Endometrium (tissue), 2 donors: ENCODE measurements around the gene TNXB.
"Not testable (repeated sequence)": the region's sequence is repeated elsewhere in the genome, so short reads cannot be mapped to it uniquely, and the experiment has no call there.

ENCODE experiments used
- FAIRE-seq: peaks from 2 replicates; lab custom pipeline; 2012; peaks lifted over from hg19 to GRCh38; lab: Jason Lieb, UNC
- donor health status: control.
- donor health status: control.

The TNXB gene

GRCh38 chr6:32085759-32086459, 23.2 kb downstream of the TNXB start:
- no peak for FAIRE-seq

- FAIRE-seq, result no peak
These were observed 24.4 kb downstream of the TNXB start for GRCh38 chr6:32084780-32085179.

GRCh38 chr6:32083812-32084768, 25.0 kb downstream of the TNXB start:
- no peak for FAIRE-seq

- FAIRE-seq, result no peak
These were observed 26.2 kb downstream of the TNXB start for GRCh38 chr6:32082935-32083334.

GRCh38 chr6:32082478-32082877, 26.7 kb downstream of the TNXB start:
- no peak for FAIRE-seq

GRCh38 chr6:32081168-32081990, 27.8 kb downstream of the TNXB start:
- no peak for FAIRE-seq

- no peak for FAIRE-seq
These were observed 29.4 kb downstream of the TNXB start for GRCh38 chr6:32079566-32080290.

- FAIRE-seq, result no peak
These were observed 32.8 kb downstream of the TNXB start for GRCh38 chr6:32076321-32076809.

GRCh38 chr6:32075781-32076180, 33.4 kb downstream of the TNXB start:
- FAIRE-seq, result no peak

- FAIRE-seq, result no peak
These were observed 34.1 kb downstream of the TNXB start for GRCh38 chr6:32074996-32075532.

GRCh38 chr6:32073613-32074012, 35.5 kb downstream of the TNXB start:
- FAIRE-seq, result no peak

GRCh38 chr6:32073101-32073500, 36.0 kb downstream of the TNXB start:
- no peak for FAIRE-seq

GRCh38 chr6:32070814-32071543, 38.2 kb downstream of the TNXB start:
- FAIRE-seq, result no peak

GRCh38 chr6:32069878-32070515, 39.1 kb downstream of the TNXB start:
- no peak for FAIRE-seq

GRCh38 chr6:32069460-32069859, 39.7 kb downstream of the TNXB start:
- FAIRE-seq, result no peak

GRCh38 chr6:32068867-32069266, 40.3 kb downstream of the TNXB start:
- FAIRE-seq, result no peak

GRCh38 chr6:32068315-32068714, 40.8 kb downstream of the TNXB start:
- not testable (repeated sequence) for FAIRE-seq

- FAIRE-seq, result not testable (repeated sequence)
These were observed 41.6 kb downstream of the TNXB start for GRCh38 chr6:32067521-32067920.

- FAIRE-seq, result no peak
These were observed 44.4 kb downstream of the TNXB start for GRCh38 chr6:32064706-32065105.
